ENCODE results near the gene PCDHGA8.

PCDHGA8 gene

GRCh38 chr5:141362719-141363118 lies 29.7 kb upstream of the PCDHGA8 start:
- TF ChIP-seq MZF1 (tag by site-specific recombination; IDR thresholded peaks at IDR 0.05; ENCODE audit: borderline replicate concordance): no peak
- POLR2A ChIA-PET: no interaction called here

GRCh38 chr5:141363952-141364660 lies 28.3 kb upstream of the PCDHGA8 start, which contains the start of gene PCDHGA5:
Gene PCDHGA5 (plus strand): TSS chr5:141364162. CDS start chr5:141364331, 169 bp downstream.
- Histone ChIP-seq H3K4me1 (ENCODE audit: control insufficient read depth, insufficient read depth, low read length) (no peaks in the 10 kb centered on the region), H3K9me3 (ENCODE audit: control insufficient read depth, insufficient read depth, low read depth, low read length) (peaks cover 3% of the 10 kb centered on the region; the same call in 1 of the 2 replicates), H3K4me3 (ENCODE audit: low read depth, low read length) (no peak within 1 kb of the TSS), H3K36me3 (ENCODE audit: control insufficient read depth in 2 of 2, insufficient read depth in 1 of 2, low read length in 2 of 2) (no peaks in the 10 kb centered on the region), H3K27ac (ENCODE audit: extremely low read depth, low read depth, low read length) (no peak within 1 kb of the TSS)
- POLR2A ChIA-PET: interaction anchor here (0.6 kb wide), 1 partner anchor 38 kb away, joined by 3 read pairs; no protein-coding TSS in a partner anchor
- CTCF ChIA-PET: interaction anchor here (0.7 to 2.3 kb wide), 9 partner anchors 10 to 203 kb away, joined by 3 to 13 read pairs (median 4); partner anchors contain the start of genes PCDHGA4 and PCDHGB1
- TF ChIP-seq PRDM1 (tag by site-specific recombination; IDR thresholded peaks at IDR 0.05): no peak

More at GRCh38 chr5:141362719-141363118, 29.7 kb upstream of the PCDHGA8 start:
- no peak overlapping the region for H3K27ac ChIP-seq (ENCODE audit: extremely low read depth, low read depth, low read length)
- no peak overlapping the region for H3K4me3 ChIP-seq (ENCODE audit: low read depth, low read length)
- CTCF ChIA-PET: interaction anchor here (0.6 to 2.3 kb wide), 3 partner anchors 176 to 416 kb away, joined by 3 to 7 read pairs (median 3); partner anchors contain the start of gene PCDHB9
- no peaks in the 10 kb centered on the region for H3K36me3 ChIP-seq (ENCODE audit: control insufficient read depth in 2 of 2, insufficient read depth in 1 of 2, low read length in 2 of 2)
- H3K9me3 ChIP-seq (ENCODE audit: control insufficient read depth, insufficient read depth, low read depth, low read length): peaks cover 3% of the 10 kb centered on the region; the same call in 1 of the 2 replicates
- no peaks in the 10 kb centered on the region for H3K4me1 ChIP-seq (ENCODE audit: control insufficient read depth, insufficient read depth, low read length)

- TF ChIP-seq ZSCAN4 (tag by site-specific recombination; IDR thresholded peaks at IDR 0.05) (no peak), ZNF280D (tag by site-specific recombination; IDR thresholded peaks at IDR 0.05) (no peak), HOXC10 (CRISPR knock-in tag; IDR thresholded peaks at IDR 0.05) (no peak), ZNF350 (tag by site-specific recombination; IDR thresholded peaks at IDR 0.05) (no peak), ZNF335 (tag by site-specific recombination; conservative IDR thresholded peaks at IDR 0.05) (no peak), ZNF560 (tag by site-specific recombination; IDR thresholded peaks at IDR 0.05; ENCODE audit: borderline replicate concordance) (no peak)
- CTCF ChIA-PET: interaction anchor here (0.5 to 0.8 kb wide), 4 partner anchors 8 to 30 kb away, joined by 3 to 4 read pairs (median 3); partner anchors contain the start of gene PCDHGA7
- Histone ChIP-seq H3K4me3 (ENCODE audit: low read depth, low read length) (no peak overlapping the region), H3K4me1 (ENCODE audit: control insufficient read depth, insufficient read depth, low read length) (no peaks in the 10 kb centered on the region), H3K27ac (ENCODE audit: extremely low read depth, low read depth, low read length) (no peak overlapping the region), H3K9me3 (ENCODE audit: control insufficient read depth, insufficient read depth, low read depth, low read length) (no peaks in the 10 kb centered on the region), H3K36me3 (ENCODE audit: control insufficient read depth in 2 of 2, insufficient read depth in 1 of 2, low read length in 2 of 2) (no peaks in the 10 kb centered on the region)
- POLR2A ChIA-PET: no interaction called here
Measured at GRCh38 chr5:141366016-141366896, 26.2 kb upstream of the PCDHGA8 start.
